Spleen (tissue), 11 donors: ENCODE data around the gene SNRNP48. TPM values are rescaled to one million over a fixed set of nuclear protein-coding genes. Genes with fewer than 3 reads are reported as not detected.

Experiments used
- DNase-seq: peaks from one replicate; pipeline ENCODE4 v3.0.0-alpha.2; 2020
- H3K27ac ChIP-seq, 8 donors: fragments of 200-600 bp; sonication (generic) in 7 of 8; 1 replicate in 4 of 8; 2 replicates in 4 of 8; pipeline versions ENCODE4 v1.5.0 to v1.8.0; 2016 to 2021; ENCODE audit warnings: inconsistent platforms in 4 of 8, mild to moderate bottlenecking in 4 of 8, moderate library complexity in 1 of 8
- H3K27me3 ChIP-seq, 7 donors: fragments of 200-600 bp; sonication (generic) in 6 of 7; replicated peaks in 1 of 7; 1 replicate in 4 of 7; 2 replicates in 3 of 7; pipeline versions ENCODE4 v1.5.0 to v1.8.0; 2016 to 2021; ENCODE audit warnings: inconsistent platforms in 3 of 7, mild to moderate bottlenecking in 1 of 7
- H3K36me3 ChIP-seq, 6 donors: fragments of 200-600 bp; sonication (generic) in 5 of 6; 1 replicate in 4 of 6; 2 replicates in 2 of 6; pipeline versions ENCODE4 v1.5.0 to v1.8.0; 2016 to 2021; ENCODE audit warnings: inconsistent platforms in 2 of 6
- H3K4me1 ChIP-seq, 6 donors: fragments of 200-600 bp; sonication (generic) in 5 of 6; 1 replicate in 3 of 6; 2 replicates in 3 of 6; pipeline versions ENCODE4 v1.5.0 to v1.8.0; 2016 to 2021; ENCODE audit warnings: inconsistent platforms in 3 of 6
- H3K4me3 ChIP-seq, 8 donors: fragments of 200-600 bp; sonication (generic) in 7 of 8; 1 replicate in 4 of 8; 2 replicates in 4 of 8; pipeline versions ENCODE4 v1.5.0 to v1.8.0; 2016 to 2021; ENCODE audit warnings: inconsistent platforms in 4 of 8, mild to moderate bottlenecking in 4 of 8, moderate library complexity in 2 of 8
- H3K9me3 ChIP-seq, 8 donors: fragments of 200-600 bp; sonication (generic) in 7 of 8; 1 replicate in 4 of 8; 2 replicates in 4 of 8; pipeline versions ENCODE4 v1.5.0 to v1.8.0; 2016 to 2021; ENCODE audit warnings: inconsistent platforms in 4 of 8
- POLR2A ChIP-seq, 3 donors: fragments of 450-650 bp; IDR thresholded peaks; one replicate each; pipeline ENCODE4 v1.5.1; 2017; ENCODE audit warnings: antibody characterized with exemption in 3 of 3, mild to moderate bottlenecking in 1 of 3
- POLR2AphosphoS5 ChIP-seq, 3 donors: sonication (generic); formaldehyde crosslinking; IDR thresholded peaks; one replicate each; pipeline ENCODE4 v1.5.1; 2017; ENCODE audit warnings: antibody characterized with exemption in 3 of 3
- WGBS, 5 donors: extraction: QIAGEN DNeasy Blood & Tissue Kit in 3 of 5; methylation state at CpG; one replicate each; pipeline versions ENCODE4 v1.1.5 to v1.1.7; 2013 to 2018; 5-methylcytosine and 5-hydroxymethylcytosine counted together
- intact Hi-C: fragments of 100-400 bp; cut with DNase I; formaldehyde crosslinking; loops from one replicate; pipeline ENCODE4 v1.15.0; 2023; ENCODE audit warnings: low total_unique reads
- polyA plus RNA-seq, 3 donors: library from polyadenylated mRNA; stranded (reverse); fragments of 200-250 nt; gene quantifications; one replicate each; pipeline ENCODE4 v1.2.1, GENCODE V29; 2013
- total RNA-seq, 7 donors: library from RNA; depleted of rRNA in 3 of 7; stranded (reverse); fragments of >200 nt in 3 of 7; fragmentation: NEBNext Ultra II Directional in 4 of 7; extraction: Animal tissue kit (Norgen Biotek cat#: 25700) in 4 of 7; gene quantifications; one replicate each; pipeline versions ENCODE4 v1.1.0 to v1.2.1, GENCODE V29; 2016 to 2021
- TF ChIP-seq, protein P1 (sequence below), 11 experiments: fragments of 200-600 bp in 7 of 11; fragments of 450-650 bp in 4 of 11; sonication (generic) in 4 of 11; IDR thresholded peaks in 8 of 11; conservative IDR thresholded peaks in 3 of 11; 1 replicate in 7 of 11; 2 replicates in 4 of 11; pipeline versions ENCODE4 v1.4.0 to v1.8.0; 2016 to 2021; ENCODE audit warnings: antibody characterized with exemption in 11 of 11, inconsistent platforms in 4 of 11, mild to moderate bottlenecking in 1 of 11
- donor health status: healthy with polysubstance abuse.
- donor health status: DM: no; HTN: no; CAD: no; lungs with moderate emphysema.
- donor health status: DM: no; HTN: no; CAD: no.
- donor health status: Bipolar disorder and iron deficiency.
- donor health status: healthy.
- donor health status: DM: no; HTN: no; CAD: no.
- donor health status: DM: yes; HTN: yes; CAD: no.

The SNRNP48 gene
- total and polyA plus RNA-seq, 10 donors: 4.8 to 23.8 (median 14.2) TPM

GRCh38 chr6:7629321-7629720 lies 39.3 kb downstream of the SNRNP48 start:
- 45 to 80% (median 56%) methylated on average over 2 of the region's 2 CpGs for WGBS, 5 donors

GRCh38 chr6:7630792-7631191 lies 40.8 kb downstream of the SNRNP48 start:
- Histone ChIP-seq H3K36me3 (no peaks in the 10 kb centered on the region), H3K27ac (no peak overlapping the region), H3K9me3 (no peaks in the 10 kb centered on the region), H3K27me3 (no peaks in the 10 kb centered on the region), H3K4me3 (no peak overlapping the region), H3K4me1 (no peaks in the 10 kb centered on the region)
- no peak for DNase-seq
- TF ChIP-seq POLR2A (IDR thresholded peaks at IDR 0.05): no peak
- TF ChIP-seq, protein P1, sequence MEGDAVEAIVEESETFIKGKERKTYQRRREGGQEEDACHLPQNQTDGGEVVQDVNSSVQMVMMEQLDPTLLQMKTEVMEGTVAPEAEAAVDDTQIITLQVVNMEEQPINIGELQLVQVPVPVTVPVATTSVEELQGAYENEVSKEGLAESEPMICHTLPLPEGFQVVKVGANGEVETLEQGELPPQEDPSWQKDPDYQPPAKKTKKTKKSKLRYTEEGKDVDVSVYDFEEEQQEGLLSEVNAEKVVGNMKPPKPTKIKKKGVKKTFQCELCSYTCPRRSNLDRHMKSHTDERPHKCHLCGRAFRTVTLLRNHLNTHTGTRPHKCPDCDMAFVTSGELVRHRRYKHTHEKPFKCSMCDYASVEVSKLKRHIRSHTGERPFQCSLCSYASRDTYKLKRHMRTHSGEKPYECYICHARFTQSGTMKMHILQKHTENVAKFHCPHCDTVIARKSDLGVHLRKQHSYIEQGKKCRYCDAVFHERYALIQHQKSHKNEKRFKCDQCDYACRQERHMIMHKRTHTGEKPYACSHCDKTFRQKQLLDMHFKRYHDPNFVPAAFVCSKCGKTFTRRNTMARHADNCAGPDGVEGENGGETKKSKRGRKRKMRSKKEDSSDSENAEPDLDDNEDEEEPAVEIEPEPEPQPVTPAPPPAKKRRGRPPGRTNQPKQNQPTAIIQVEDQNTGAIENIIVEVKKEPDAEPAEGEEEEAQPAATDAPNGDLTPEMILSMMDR (IDR thresholded peaks at IDR 0.05 in 8 of 11, conservative IDR thresholded peaks at IDR 0.05 in 3 of 11): no peak
- no peak for TF ChIP-seq POLR2AphosphoS5 (IDR thresholded peaks at IDR 0.05)
- WGBS, 5 donors: 72 to 83% (median 77%) methylated on average over 5 of the region's 5 CpGs
- intact Hi-C loops: no loop called here

More at GRCh38 chr6:7629321-7629720, 39.3 kb downstream of the SNRNP48 start:
- no peaks in the 10 kb centered on the region for H3K4me1 ChIP-seq
- no peaks in the 10 kb centered on the region for H3K9me3 ChIP-seq
- intact Hi-C loops: no loop called here
- H3K4me3 ChIP-seq: no peak overlapping the region
- H3K36me3 ChIP-seq: no peaks in the 10 kb centered on the region
- no peak overlapping the region for H3K27ac ChIP-seq
- no peak for TF ChIP-seq POLR2A (IDR thresholded peaks at IDR 0.05)
- TF ChIP-seq, protein P1 (IDR thresholded peaks at IDR 0.05 in 8 of 11, conservative IDR thresholded peaks at IDR 0.05 in 3 of 11): no peak
- TF ChIP-seq POLR2AphosphoS5 (IDR thresholded peaks at IDR 0.05): no peak
- DNase-seq: no peak
- no peaks in the 10 kb centered on the region for H3K27me3 ChIP-seq

GRCh38 chr6:7631466-7631865 lies 41.5 kb downstream of the SNRNP48 start:
- Histone ChIP-seq H3K36me3 (no peaks in the 10 kb centered on the region), H3K27me3 (no peaks in the 10 kb centered on the region), H3K4me3 (no peak overlapping the region), H3K9me3 (no peaks in the 10 kb centered on the region), H3K27ac (no peak overlapping the region), H3K4me1 (no peaks in the 10 kb centered on the region)
- no peak for DNase-seq
- intact Hi-C loops: no loop called here
- 86 to 92% (median 89%) methylated on average over 5 of the region's 5 CpGs for WGBS, 5 donors
- TF ChIP-seq POLR2A (IDR thresholded peaks at IDR 0.05): no peak
- no peak for TF ChIP-seq POLR2AphosphoS5 (IDR thresholded peaks at IDR 0.05)
- TF ChIP-seq, protein P1 (IDR thresholded peaks at IDR 0.05 in 8 of 11, conservative IDR thresholded peaks at IDR 0.05 in 3 of 11): no peak

- Histone ChIP-seq H3K4me1 (no peaks in the 10 kb centered on the region), H3K27ac (no peak overlapping the region), H3K9me3 (no peaks in the 10 kb centered on the region), H3K36me3 (no peaks in the 10 kb centered on the region), H3K4me3 (no peak overlapping the region), H3K27me3 (no peaks in the 10 kb centered on the region)
- WGBS, 5 donors: 75 to 93% (median 84%) methylated on average over 9 of the region's 9 CpGs
- intact Hi-C loops: no loop called here
- no peak for DNase-seq
- TF ChIP-seq POLR2AphosphoS5 (IDR thresholded peaks at IDR 0.05) (no peak), POLR2A (IDR thresholded peaks at IDR 0.05) (no peak)
- TF ChIP-seq, protein P1 (IDR thresholded peaks at IDR 0.05 in 8 of 11, conservative IDR thresholded peaks at IDR 0.05 in 3 of 11): no peak
These were observed 42.7 kb downstream of the SNRNP48 start for GRCh38 chr6:7632501-7633290.
